Neural cell (in vitro differentiated cells): ENCODE measurements around the gene C10orf90. TPM values are rescaled to one million over a fixed set of nuclear protein-coding genes. Genes with fewer than 3 reads are reported as not detected.

Source experiments
- H2AFZ ChIP-seq: fragments of 200-600, 300-800 bp; sonication (generic), shearing (Covaris generic); 2 replicates; pipeline ENCODE4 v1.6.0; 2014; ENCODE audit warnings: low read depth, mild to moderate bottlenecking, antibody characterized with exemption, low read length, moderate library complexity
- H3F3A ChIP-seq: fragments of 200-600 bp; shearing (Covaris generic); 2 replicates; pipeline ENCODE4 v1.6.1; 2016; ENCODE audit warnings: mild to moderate bottlenecking, moderate library complexity, mixed read lengths, antibody characterized with exemption, low read length; ENCODE audit not compliant: insufficient read depth, poor library complexity, severe bottlenecking
- H3K27ac ChIP-seq: fragments of 200-600, 300-800 bp; sonication (generic), shearing (Covaris generic); 2 replicates; pipeline ENCODE4 v1.5.1; 2014; ENCODE audit warnings: mild to moderate bottlenecking, low read length, moderate library complexity
- H3K27me3 ChIP-seq: fragments of 300-800, 200-600 bp; sonication (generic), shearing (Covaris generic); 2 replicates; pipeline ENCODE4 v1.6.0; 2014; ENCODE audit warnings: mild to moderate bottlenecking, low read depth, low read length, moderate library complexity; ENCODE audit not compliant: insufficient read depth
- H3K36me3 ChIP-seq: fragments of 300-800, 200-600 bp; sonication (generic), shearing (Covaris generic); 2 replicates; pipeline ENCODE4 v1.5.1; 2014; ENCODE audit warnings: mild to moderate bottlenecking, antibody characterized with exemption, low read length, moderate library complexity; ENCODE audit not compliant: insufficient read depth
- H3K4me2 ChIP-seq: fragments of 300-800, 200-600 bp; sonication (generic), shearing (Covaris generic); 2 replicates; pipeline ENCODE4 v1.6.0; 2014; ENCODE audit warnings: mild to moderate bottlenecking, low read length
- H3K4me3 ChIP-seq: fragments of 300-800, 200-600 bp; sonication (generic), shearing (Covaris generic); 2 replicates; pipeline ENCODE4 v1.5.1; 2014; ENCODE audit warnings: mild to moderate bottlenecking, low read length, moderate library complexity
- H3K79me2 ChIP-seq: fragments of 200-600 bp; shearing (Covaris generic); replicated peaks from 2 replicates; pipeline ENCODE4 v1.6.0; 2014; ENCODE audit warnings: mild to moderate bottlenecking, low read length, moderate library complexity; ENCODE audit not compliant: insufficient read depth
- H3K9ac ChIP-seq: fragments of 300-800, 200-600 bp; sonication (generic), shearing (Covaris generic); 2 replicates; pipeline ENCODE4 v1.6.1; 2016; ENCODE audit warnings: mild to moderate bottlenecking, low read length, mixed read lengths
- H3K9me2 ChIP-seq: fragments of 200-600 bp; shearing (Covaris generic); 2 replicates; pipeline ENCODE4 v1.6.1; 2016; ENCODE audit warnings: mild to moderate bottlenecking, low read length, mixed read lengths; ENCODE audit not compliant: insufficient read depth
- H3K9me3 ChIP-seq: fragments of 200-600, 300-800 bp; sonication (generic), shearing (Covaris generic); 2 replicates; pipeline ENCODE4 v1.6.1; 2016; ENCODE audit warnings: mild to moderate bottlenecking, mixed run types, low read length, moderate library complexity, mixed read lengths
- H4K20me1 ChIP-seq: fragments of 200-600 bp; shearing (Covaris generic); 2 replicates; pipeline ENCODE4 v1.6.1; 2016; ENCODE audit warnings: mild to moderate bottlenecking, mixed run types; ENCODE audit not compliant: insufficient read depth
- EP300 ChIP-seq: fragments of 450-650 bp; conservative IDR thresholded peaks from 2 replicates; pipeline ENCODE4 v1.6.1; 2014; ENCODE audit warnings: antibody characterized with exemption, mild to moderate bottlenecking, moderate library complexity; ENCODE audit not compliant: poor library complexity, severe bottlenecking
- EZH2 ChIP-seq: fragments of 200-600, 300-800 bp; shearing (Covaris generic), sonication (generic); IDR thresholded peaks from 2 replicates; pipeline ENCODE4 v1.6.1; 2014; ENCODE audit warnings: antibody characterized with exemption, low read length, borderline replicate concordance, mild to moderate bottlenecking; ENCODE audit not compliant: insufficient read depth, poor library complexity, severe bottlenecking
- MXI1 ChIP-seq: fragments of 450-650 bp; conservative IDR thresholded peaks from 2 replicates; pipeline ENCODE4 v1.6.1; 2014; ENCODE audit warnings: antibody characterized with exemption, mild to moderate bottlenecking; ENCODE audit not compliant: poor library complexity, severe bottlenecking
- POLR2AphosphoS5 ChIP-seq: IDR thresholded peaks from 2 replicates; pipeline ENCODE4 v1.6.1; 2012
- RAD21 ChIP-seq: fragments of 450-650 bp; conservative IDR thresholded peaks from 2 replicates; pipeline ENCODE4 v1.6.1; 2014; ENCODE audit warnings: antibody characterized with exemption, mild to moderate bottlenecking, moderate library complexity
- SMC3 ChIP-seq: fragments of 450-650 bp; conservative IDR thresholded peaks from 2 replicates; pipeline ENCODE4 v1.6.1; 2014; ENCODE audit warnings: antibody characterized with exemption, mild to moderate bottlenecking, moderate library complexity; ENCODE audit not compliant: poor library complexity
- TAF1 ChIP-seq: IDR thresholded peaks from 2 replicates; pipeline ENCODE4 v1.6.1; 2012; ENCODE audit warnings: low read depth
- polyA plus RNA-seq: library from polyadenylated mRNA; depleted of rRNA; stranded (reverse); fragments of >200 nt; gene quantifications from 2 replicates; pipeline ENCODE4 v1.2.3, GENCODE V29; 2014
- TF ChIP-seq, protein P1 (sequence below): IDR thresholded peaks from 2 replicates; pipeline ENCODE4 v1.6.1; 2012; ENCODE audit warnings: borderline replicate concordance
- TF ChIP-seq, protein P2 (sequence below): fragments of 450-650 bp; IDR thresholded peaks from 2 replicates; pipeline ENCODE4 v1.5.1; 2014; ENCODE audit warnings: antibody characterized with exemption, mild to moderate bottlenecking, moderate library complexity; ENCODE audit not compliant: poor library complexity, severe bottlenecking

Gene C10orf90
- polyA plus RNA-seq, 1 donor from 2014 or later, result not detected

DNA sequence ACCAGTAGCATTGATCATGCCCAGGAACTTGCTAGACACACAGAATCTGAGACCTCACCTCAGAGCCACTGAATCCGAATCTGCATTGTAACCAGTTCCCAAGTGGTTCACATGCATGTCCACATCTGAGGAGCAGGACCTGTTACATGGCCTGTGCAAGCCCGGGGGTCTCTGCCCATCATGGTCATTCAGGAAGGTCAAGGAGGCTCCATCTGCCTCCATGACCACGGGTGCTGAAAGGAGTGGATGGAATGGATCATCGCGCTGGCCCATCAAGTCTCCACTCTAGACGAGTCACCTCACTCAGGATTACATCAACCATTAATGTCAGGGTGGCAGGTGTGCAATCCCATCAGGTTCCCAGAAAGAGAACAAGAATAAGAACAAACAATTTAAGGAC is 196.5 kb downstream of the C10orf90 start:
- H3K27ac ChIP-seq, result no peak overlapping the region

DNA sequence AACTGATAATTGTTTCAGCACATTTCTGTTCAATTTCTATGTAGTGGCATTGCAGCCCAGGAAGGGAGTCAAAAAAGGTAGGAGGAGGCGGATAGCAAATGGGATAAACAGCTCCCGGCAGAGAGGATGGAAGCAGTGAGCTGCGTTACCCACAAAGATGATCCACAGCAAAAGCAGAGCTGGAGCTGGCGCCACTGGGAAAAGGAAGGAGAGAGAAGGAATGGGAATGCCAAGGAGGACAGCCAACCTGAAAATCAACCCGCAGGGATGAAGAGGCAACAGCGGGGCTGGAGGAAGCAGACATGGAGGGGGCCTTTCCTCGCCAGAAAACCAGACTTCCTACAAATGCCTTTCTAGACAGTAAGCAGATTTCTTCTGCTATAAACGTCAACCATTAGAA is 199.5 kb downstream of the C10orf90 start:
- no peak overlapping the region for H2AFZ ChIP-seq
- no peaks in the 10 kb centered on the region for H3F3A ChIP-seq
- H4K20me1 ChIP-seq, result no peaks in the 10 kb centered on the region
- no peak overlapping the region for H3K27ac ChIP-seq
- H3K4me2 ChIP-seq, result no peak overlapping the region
- H3K9ac ChIP-seq, result no peak overlapping the region
- no peaks in the 10 kb centered on the region for H3K9me2 ChIP-seq
- H3K79me2 ChIP-seq, result no peaks in the 10 kb centered on the region
- no peaks in the 10 kb centered on the region for H3K36me3 ChIP-seq
- TF ChIP-seq, protein P1, sequence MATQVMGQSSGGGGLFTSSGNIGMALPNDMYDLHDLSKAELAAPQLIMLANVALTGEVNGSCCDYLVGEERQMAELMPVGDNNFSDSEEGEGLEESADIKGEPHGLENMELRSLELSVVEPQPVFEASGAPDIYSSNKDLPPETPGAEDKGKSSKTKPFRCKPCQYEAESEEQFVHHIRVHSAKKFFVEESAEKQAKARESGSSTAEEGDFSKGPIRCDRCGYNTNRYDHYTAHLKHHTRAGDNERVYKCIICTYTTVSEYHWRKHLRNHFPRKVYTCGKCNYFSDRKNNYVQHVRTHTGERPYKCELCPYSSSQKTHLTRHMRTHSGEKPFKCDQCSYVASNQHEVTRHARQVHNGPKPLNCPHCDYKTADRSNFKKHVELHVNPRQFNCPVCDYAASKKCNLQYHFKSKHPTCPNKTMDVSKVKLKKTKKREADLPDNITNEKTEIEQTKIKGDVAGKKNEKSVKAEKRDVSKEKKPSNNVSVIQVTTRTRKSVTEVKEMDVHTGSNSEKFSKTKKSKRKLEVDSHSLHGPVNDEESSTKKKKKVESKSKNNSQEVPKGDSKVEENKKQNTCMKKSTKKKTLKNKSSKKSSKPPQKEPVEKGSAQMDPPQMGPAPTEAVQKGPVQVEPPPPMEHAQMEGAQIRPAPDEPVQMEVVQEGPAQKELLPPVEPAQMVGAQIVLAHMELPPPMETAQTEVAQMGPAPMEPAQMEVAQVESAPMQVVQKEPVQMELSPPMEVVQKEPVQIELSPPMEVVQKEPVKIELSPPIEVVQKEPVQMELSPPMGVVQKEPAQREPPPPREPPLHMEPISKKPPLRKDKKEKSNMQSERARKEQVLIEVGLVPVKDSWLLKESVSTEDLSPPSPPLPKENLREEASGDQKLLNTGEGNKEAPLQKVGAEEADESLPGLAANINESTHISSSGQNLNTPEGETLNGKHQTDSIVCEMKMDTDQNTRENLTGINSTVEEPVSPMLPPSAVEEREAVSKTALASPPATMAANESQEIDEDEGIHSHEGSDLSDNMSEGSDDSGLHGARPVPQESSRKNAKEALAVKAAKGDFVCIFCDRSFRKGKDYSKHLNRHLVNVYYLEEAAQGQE, result no peak
- TF ChIP-seq RAD21, result no peak
- no peak for TF ChIP-seq TAF1
- TF ChIP-seq, protein P2, sequence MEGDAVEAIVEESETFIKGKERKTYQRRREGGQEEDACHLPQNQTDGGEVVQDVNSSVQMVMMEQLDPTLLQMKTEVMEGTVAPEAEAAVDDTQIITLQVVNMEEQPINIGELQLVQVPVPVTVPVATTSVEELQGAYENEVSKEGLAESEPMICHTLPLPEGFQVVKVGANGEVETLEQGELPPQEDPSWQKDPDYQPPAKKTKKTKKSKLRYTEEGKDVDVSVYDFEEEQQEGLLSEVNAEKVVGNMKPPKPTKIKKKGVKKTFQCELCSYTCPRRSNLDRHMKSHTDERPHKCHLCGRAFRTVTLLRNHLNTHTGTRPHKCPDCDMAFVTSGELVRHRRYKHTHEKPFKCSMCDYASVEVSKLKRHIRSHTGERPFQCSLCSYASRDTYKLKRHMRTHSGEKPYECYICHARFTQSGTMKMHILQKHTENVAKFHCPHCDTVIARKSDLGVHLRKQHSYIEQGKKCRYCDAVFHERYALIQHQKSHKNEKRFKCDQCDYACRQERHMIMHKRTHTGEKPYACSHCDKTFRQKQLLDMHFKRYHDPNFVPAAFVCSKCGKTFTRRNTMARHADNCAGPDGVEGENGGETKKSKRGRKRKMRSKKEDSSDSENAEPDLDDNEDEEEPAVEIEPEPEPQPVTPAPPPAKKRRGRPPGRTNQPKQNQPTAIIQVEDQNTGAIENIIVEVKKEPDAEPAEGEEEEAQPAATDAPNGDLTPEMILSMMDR, result no peak
- no peak for TF ChIP-seq MXI1
- TF ChIP-seq EP300, result no peak
- TF ChIP-seq POLR2AphosphoS5, result no peak
- no peak for TF ChIP-seq SMC3
- no peak for TF ChIP-seq EZH2
- H3K27me3 ChIP-seq, result no peaks in the 10 kb centered on the region
- H3K9me3 ChIP-seq, result no peaks in the 10 kb centered on the region
- no peak overlapping the region for H3K4me3 ChIP-seq

More for the DNA sequence above, 196.5 kb downstream of the C10orf90 start:
- H3K79me2 ChIP-seq, result no peaks in the 10 kb centered on the region
- H3F3A ChIP-seq, result no peaks in the 10 kb centered on the region
- no peak overlapping the region for H2AFZ ChIP-seq
- no peaks in the 10 kb centered on the region for H3K36me3 ChIP-seq
- no peaks in the 10 kb centered on the region for H3K9me3 ChIP-seq
- no peaks in the 10 kb centered on the region for H4K20me1 ChIP-seq
- H3K4me2 ChIP-seq, result no peak overlapping the region
- TF ChIP-seq, protein P2, result no peak
- no peak for TF ChIP-seq MXI1
- TF ChIP-seq POLR2AphosphoS5, result no peak
- no peak for TF ChIP-seq SMC3
- no peak for TF ChIP-seq EZH2
- TF ChIP-seq TAF1, result no peak
- TF ChIP-seq, protein P1, result no peak
- no peak for TF ChIP-seq RAD21
- TF ChIP-seq EP300, result no peak
- no peak overlapping the region for H3K9ac ChIP-seq
- H3K4me3 ChIP-seq, result no peak overlapping the region
- no peaks in the 10 kb centered on the region for H3K9me2 ChIP-seq
- H3K27me3 ChIP-seq, result no peaks in the 10 kb centered on the region
